Dedifferentiated amniotic fluid mesenchymal stem cell (primary cell): Measurements from ENCODE around the gene BRCC3.

Experiments used
- DNase-seq: peaks from one replicate; pipeline ENCODE4 v3.0.0-alpha.2; 2016; ENCODE audit errors: extremely low spot score

BRCC3 gene

GRCh38 chrX:155056877-155057792 is 14.2 kb upstream of the BRCC3 start:
- DNase-seq, result peak; percentile 54

- DNase-seq, result no peak
Measured at GRCh38 chrX:155061760-155062159, 9.5 kb upstream of the BRCC3 start.

DNA sequence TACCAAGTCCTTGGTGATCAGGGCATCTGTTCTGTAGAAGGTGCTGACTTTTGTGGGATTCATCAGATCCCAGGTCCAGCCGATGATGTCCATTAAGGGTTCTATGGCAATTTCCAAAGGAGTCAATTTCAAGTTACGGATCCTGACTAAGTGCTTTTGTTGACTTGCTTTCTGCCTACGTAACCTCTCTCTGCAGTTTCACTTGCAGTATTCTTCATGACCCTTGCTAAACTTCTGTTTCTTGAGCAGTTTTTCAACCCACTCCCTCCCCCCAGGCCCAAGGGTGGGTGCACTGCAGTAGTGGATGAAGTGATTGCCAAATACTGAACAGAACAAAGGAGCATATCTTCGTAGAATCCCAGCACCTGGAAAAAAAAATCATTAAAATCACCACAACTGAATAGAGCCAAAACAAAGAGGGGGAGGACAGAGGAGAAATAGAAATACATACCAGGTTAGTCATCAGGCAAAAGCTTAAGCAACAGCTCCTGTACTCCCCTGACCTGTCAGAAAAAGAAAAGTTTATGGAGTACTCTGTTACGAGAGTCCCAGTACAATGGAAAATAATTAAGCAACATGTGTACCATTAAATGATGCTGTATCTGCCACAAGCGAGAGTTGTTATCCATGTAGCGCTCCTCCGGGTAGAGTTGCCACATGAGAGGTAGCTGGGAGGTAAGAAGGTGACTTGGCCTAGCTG is 6.1 kb upstream of the BRCC3 start:
- no peak for DNase-seq

DNA sequence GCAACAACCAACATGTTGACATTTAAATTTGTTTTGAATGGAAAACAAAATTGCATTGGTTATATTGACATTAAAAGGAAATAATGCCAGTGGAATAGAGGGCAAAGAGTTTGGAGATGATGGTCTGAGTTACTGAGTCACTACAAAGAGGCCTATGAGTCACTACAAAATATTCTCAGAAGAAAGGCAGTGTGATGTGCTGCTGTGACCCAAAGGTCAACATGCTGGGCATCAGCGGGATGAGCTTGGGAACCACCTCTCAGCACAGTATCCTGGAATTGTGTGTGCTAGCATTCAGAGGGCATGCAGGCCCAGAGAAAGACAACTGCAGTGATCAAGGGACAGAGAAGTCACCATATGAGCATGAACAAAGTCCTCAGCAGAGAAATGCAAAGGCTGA is 3.1 kb upstream of the BRCC3 start:
- DNase-seq, result no peak

DNA sequence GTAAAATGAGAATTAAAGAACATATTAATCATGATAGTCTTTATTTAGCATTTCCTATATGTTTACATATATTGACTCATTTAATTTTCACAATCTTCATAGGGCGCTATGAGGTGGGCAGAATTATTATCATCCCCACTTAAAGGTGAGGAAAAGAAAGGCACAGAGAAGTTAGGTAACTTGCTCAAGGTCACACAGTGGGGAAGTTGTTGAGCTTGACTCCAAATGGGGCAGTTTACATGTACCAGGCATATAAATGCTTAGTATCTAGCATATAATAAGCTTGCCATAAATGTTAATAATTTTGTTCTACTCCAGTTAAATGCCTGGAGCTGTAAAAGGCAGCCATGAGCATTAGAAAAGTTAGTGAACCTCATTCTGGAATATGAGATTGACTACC is 1.9 kb upstream of the BRCC3 start:
- DNase-seq, result no peak

DNA sequence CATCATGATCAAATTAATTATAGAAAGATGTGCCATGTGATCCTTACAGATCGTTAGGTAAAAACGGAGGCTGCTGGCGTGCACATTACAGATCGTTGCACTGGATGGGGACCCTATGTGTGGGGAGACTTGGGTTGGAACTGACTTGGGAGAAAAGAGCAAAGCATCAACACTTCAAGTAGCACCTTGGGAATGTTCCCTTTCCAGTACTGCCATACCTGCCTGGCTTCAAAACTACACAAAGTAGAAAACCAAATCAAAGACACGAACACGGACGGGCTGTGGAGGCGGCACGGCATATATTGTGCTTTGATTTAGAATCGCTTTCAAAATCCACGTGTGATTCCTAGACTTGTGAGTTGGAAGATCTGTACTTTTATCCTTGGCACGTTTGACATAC is 1.3 kb upstream of the BRCC3 start:
- DNase-seq, result no peak

DNA sequence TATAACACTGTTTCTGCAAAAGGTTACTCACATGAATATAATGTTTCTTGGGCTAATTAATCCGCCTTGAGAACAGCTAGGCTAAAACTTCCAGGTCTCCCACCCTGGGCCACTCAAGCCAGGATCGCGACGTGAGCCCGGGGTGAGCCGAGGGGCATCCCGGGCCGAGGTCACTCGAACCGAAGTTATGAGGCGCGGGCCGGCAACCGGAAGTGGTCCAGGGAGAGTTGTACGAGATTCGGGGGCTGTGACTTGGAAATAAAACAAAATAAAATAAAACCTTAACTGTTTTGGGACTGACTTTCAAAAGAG is 689 bp upstream of the BRCC3 start:
- no peak for DNase-seq

DNA sequence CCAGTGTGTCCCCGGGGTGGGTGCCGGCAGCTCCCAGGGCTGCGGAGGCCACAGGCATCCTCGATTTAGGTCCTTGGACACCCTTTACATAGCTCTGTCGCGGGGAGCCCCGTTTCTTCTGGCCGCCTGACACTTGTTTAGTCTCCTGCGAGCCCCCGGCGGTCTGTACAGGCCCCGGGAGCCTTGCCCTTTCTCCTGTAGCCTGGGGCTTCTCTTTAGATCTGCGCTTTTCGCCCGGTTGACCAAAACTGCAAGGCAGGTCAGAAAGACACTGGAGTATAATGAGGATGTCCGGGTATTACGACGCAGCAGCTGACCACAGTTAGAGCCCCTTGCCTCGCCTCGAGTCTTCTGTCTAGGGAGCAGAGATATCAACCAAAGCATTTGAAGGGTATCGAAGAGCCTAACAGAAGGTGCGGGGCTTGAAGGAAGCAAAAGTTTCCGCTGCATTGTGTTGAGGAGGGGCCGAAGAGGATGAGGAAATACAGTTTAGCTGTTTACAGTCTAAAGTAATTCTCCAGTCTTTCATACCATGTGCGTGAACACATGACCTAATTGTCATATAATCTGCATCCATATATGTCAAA is 479 bp downstream of the BRCC3 start:
- DNase-seq, result no peak

- no peak for DNase-seq
Measured at GRCh38 chrX:155086202-155086840, 15.0 kb downstream of the BRCC3 start.

DNA sequence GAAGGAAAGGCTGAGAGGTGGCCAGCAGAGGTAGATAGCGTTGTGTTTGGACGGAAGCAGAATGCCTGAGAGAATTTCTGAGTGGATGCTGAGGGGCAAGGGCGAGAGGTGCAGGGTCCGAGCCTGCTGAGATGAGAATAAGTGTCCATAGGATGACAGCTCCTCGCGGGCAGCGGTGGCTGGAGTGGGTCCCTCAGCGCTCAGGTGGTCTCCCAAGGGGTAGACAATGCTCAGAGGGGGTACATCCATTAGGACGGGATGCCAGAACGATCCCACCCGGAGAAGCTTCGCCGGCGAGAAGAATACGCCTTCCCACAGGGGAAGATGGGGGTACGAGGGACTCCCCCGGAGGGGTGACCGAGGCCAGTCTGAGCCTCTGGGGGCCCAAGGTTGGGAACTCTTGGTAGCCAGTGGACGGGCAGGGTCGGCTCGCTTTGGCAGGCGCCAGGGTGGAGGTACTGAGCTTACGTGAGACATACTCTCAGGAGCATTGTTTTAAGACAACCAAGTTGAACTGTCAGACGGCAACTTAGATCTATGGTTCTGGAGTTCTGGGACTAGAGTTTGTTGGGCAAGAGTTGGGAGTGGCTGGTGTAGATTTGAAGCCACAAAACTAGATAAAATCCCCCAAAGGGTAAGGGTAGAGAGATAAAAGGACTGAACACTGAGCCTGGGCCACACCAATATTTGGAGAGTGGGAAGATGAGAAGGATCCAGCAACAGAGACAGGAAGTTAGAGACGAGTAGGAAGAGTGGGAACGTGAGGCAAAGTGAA is 15.8 kb downstream of the BRCC3 start:
- no peak for DNase-seq

DNA sequence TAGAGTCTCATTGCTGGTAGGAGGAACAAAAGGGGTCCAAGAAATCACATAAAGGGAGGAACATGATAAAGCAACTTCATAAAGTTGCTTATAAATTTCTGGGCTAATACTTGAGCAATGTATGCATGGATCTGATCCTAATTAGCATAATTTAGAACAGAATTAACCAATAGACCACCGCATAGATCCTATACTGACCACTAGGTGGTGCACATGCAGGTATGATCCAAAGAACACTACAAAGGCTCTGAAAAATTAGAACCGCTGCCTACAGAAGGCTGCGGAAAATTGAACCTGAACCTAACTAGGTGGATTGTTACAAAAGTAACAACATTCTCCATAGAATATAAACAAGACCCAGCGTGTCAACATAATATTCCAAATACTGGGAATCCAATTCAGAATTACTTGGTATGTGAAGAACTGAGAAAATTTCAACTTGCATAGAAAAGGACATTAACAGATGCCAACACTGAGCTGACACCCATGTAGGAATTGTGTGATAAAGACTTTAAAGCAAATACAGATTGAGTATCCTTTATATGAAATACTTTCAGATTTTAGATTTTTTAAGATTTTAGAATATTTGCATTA is 23.3 kb downstream of the BRCC3 start:
- no peak for DNase-seq

GRCh38 chrX:155105919-155106318 is 34.6 kb downstream of the BRCC3 start:
- no peak for DNase-seq

GRCh38 chrX:155108427-155108826 is 37.1 kb downstream of the BRCC3 start:
- no peak for DNase-seq

- DNase-seq, result no peak
Measured at GRCh38 chrX:155112171-155112570, 40.9 kb downstream of the BRCC3 start.

GRCh38 chrX:155113097-155113496 is 41.8 kb downstream of the BRCC3 start:
- DNase-seq, result no peak

- DNase-seq, result no peak
Measured at GRCh38 chrX:155115174-155115819, 44.0 kb downstream of the BRCC3 start.

- DNase-seq, result no peak
Measured at GRCh38 chrX:155127465-155127864, 56.2 kb downstream of the BRCC3 start.

DNA sequence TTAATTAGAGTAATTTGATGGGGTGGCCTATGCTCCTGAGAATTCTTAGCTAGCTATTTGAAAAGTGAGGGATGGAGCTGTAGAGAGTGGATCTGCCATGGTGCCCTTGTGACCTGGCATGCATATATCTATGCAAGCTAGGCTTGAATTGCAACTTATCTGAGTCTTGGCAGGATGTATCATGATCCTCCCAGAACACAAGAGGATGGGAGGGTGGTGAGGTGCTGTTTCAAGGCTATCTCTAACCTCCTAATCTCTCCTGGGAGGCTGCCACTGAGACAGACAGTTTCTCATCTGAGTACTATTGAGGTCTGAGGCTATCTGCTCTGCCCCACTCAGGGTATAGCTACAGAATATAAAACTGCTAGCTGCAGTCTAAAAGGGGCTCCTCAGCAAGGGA is 56.6 kb downstream of the BRCC3 start:
- no peak for DNase-seq

DNA sequence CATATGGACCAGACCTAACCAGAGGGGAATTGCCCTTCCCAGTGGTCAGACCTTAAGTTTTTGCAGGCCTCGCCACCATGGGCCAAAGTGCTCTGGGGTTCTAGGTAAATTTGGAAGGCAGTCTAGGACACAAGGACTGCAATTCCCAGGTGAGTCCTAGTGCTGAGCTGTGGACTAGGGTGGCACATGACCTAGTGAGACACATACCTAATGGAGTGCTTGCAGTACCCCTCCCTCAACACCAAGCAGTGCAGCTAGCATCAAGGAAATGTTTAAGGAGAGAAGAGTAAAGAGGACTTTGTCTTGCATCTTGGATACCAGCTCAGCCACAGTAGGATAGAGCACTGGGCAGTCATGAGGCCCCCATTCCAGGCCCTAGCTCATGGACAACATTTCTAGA is 60.8 kb downstream of the BRCC3 start:
- no peak for DNase-seq

- no peak for DNase-seq
Measured at GRCh38 chrX:155134255-155134654, 62.9 kb downstream of the BRCC3 start.
